Measurements from ENCODE around the gene CALR3. TPM values are rescaled to one million over a fixed set of nuclear protein-coding genes. Genes with fewer than 3 reads are reported as not detected.
A peak's percentile ranks its signal among the peaks of the same experiment; 100 is the strongest.

Gene CALR3
- total and polyA plus RNA-seq, 2 of the 8 experiments (the other 6 are each of a cell fraction or from before 2014, with no cell fraction given), result 0.11 to 0.32 TPM

DNA sequence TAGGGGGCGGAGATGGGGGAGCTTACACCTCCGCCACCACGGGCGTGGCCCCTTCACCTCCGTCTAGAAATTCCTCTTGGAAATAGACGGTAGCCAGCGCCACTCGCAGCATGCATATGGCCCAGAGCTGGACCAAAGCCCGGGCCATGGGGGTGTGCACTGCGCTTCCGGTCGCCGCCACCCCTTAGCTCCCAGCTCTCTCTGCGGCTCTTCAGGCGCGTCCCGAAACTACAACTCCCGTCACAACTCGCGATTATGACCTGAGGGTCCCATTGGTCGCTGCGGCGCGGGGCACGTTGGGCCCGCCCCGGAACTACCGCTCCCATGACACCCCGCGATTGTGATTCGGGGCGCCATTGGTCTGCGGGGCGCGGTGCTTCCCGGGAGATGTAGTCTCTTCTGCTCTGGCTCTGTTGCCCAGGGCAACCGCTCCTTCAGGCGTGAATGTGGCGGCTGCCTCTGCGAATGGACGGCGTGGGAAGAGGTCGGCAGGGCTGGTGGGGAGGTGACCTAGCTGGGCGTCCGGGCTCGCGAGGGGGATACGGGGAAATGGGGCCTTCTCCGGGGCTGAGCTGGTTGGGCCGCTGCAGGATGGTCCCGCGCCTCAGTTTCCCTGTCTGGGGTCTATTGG is at the start of gene CALR3, which contains the start of gene C19orf44 (continued):
- no peak for TF ChIP-seq RNF2 (IDR thresholded peaks at IDR 0.05; ENCODE audit: borderline replicate concordance, low read depth, low read length, missing control alignments, poor library complexity, severe bottlenecking)
- 0 out of 2 replicates have a peak, but pooled peaks have one; percentile 49 for TF ChIP-seq RBBP5 (IDR thresholded peaks at IDR 0.05; ENCODE audit: borderline replicate concordance, low read depth, low read length)
- TF ChIP-seq, protein P1, sequence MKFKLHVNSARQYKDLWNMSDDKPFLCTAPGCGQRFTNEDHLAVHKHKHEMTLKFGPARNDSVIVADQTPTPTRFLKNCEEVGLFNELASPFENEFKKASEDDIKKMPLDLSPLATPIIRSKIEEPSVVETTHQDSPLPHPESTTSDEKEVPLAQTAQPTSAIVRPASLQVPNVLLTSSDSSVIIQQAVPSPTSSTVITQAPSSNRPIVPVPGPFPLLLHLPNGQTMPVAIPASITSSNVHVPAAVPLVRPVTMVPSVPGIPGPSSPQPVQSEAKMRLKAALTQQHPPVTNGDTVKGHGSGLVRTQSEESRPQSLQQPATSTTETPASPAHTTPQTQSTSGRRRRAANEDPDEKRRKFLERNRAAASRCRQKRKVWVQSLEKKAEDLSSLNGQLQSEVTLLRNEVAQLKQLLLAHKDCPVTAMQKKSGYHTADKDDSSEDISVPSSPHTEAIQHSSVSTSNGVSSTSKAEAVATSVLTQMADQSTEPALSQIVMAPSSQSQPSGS (IDR thresholded peaks at IDR 0.05; ENCODE audit: low read length), result no peak
- peak; percentile 75; the same call in 1 of the 2 replicates for TF ChIP-seq PHF8 (conservative IDR thresholded peaks at IDR 0.05; ENCODE audit: low read depth, low read length)
- no peak for TF ChIP-seq SUZ12 (IDR thresholded peaks at IDR 0.05; ENCODE audit: low read length)
- no peak for TF ChIP-seq JUND (IDR thresholded peaks at IDR 0.05; ENCODE audit: low read length)
- TF ChIP-seq, protein P2, sequence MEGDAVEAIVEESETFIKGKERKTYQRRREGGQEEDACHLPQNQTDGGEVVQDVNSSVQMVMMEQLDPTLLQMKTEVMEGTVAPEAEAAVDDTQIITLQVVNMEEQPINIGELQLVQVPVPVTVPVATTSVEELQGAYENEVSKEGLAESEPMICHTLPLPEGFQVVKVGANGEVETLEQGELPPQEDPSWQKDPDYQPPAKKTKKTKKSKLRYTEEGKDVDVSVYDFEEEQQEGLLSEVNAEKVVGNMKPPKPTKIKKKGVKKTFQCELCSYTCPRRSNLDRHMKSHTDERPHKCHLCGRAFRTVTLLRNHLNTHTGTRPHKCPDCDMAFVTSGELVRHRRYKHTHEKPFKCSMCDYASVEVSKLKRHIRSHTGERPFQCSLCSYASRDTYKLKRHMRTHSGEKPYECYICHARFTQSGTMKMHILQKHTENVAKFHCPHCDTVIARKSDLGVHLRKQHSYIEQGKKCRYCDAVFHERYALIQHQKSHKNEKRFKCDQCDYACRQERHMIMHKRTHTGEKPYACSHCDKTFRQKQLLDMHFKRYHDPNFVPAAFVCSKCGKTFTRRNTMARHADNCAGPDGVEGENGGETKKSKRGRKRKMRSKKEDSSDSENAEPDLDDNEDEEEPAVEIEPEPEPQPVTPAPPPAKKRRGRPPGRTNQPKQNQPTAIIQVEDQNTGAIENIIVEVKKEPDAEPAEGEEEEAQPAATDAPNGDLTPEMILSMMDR (IDR thresholded peaks at IDR 0.05; ENCODE audit: control extremely low read depth in 1 of 3, insufficient read depth in 1 of 3, low read depth in 1 of 3, low read length in 3 of 3), result no peak
- no peak for TF ChIP-seq SAP30 (IDR thresholded peaks at IDR 0.05; ENCODE audit: insufficient read depth, insufficient replicate concordance, low read length)
- TF ChIP-seq CHD2 (IDR thresholded peaks at IDR 0.05; ENCODE audit: low read length), result peak; percentile 80
- TF ChIP-seq TBP (IDR thresholded peaks at IDR 0.05; ENCODE audit: low read depth, low read length), result peak; percentile 58
- TF ChIP-seq YY1 (IDR thresholded peaks at IDR 0.05; ENCODE audit: low read depth, low read length), result peak; percentile 95
- TF ChIP-seq SP1 (IDR thresholded peaks at IDR 0.05; ENCODE audit: low read depth, low read length), result peak; percentile 88
- TF ChIP-seq CBX5 (IDR thresholded peaks at IDR 0.05; ENCODE audit: low read depth, low read length), result no peak
- TF ChIP-seq RAD21 (IDR thresholded peaks at IDR 0.05 in 1 of 2, conservative IDR thresholded peaks at IDR 0.05 in 1 of 2; ENCODE audit: low read depth in 2 of 2, low read length in 2 of 2), result no peak
- no peak for TF ChIP-seq SP4 (IDR thresholded peaks at IDR 0.05; ENCODE audit: low read length)
- no peak for TF ChIP-seq BRCA1 (IDR thresholded peaks at IDR 0.05; ENCODE audit: low read depth, low read length)
- peak; percentile 73 for TF ChIP-seq KDM4A (IDR thresholded peaks at IDR 0.05; ENCODE audit: low read depth, low read length, severe bottlenecking)
- TF ChIP-seq JUN (IDR thresholded peaks at IDR 0.05; ENCODE audit: low read depth, low read length), result no peak
- peak; percentile 97 for TF ChIP-seq SIX5 (IDR thresholded peaks at IDR 0.05; ENCODE audit: low read depth, low read length)
- no peak for TF ChIP-seq POU5F1 (IDR thresholded peaks at IDR 0.05; ENCODE audit: low read depth, low read length)

Data from H1 (cell line).